GM21381 (cell line): ENCODE measurements around the gene ARHGAP12.
"Not testable (repeated sequence)": the region's sequence is repeated elsewhere in the genome, so short reads cannot be mapped to it uniquely, and the experiment has no call there.

Experiments used
- ATAC-seq: cut with Tn5 transposase; IDR thresholded peaks from one replicate; pipeline ENCODE4 v1.9.1; 2021; ENCODE audit warnings: mild to moderate bottlenecking, moderate library complexity; ENCODE audit not compliant: unreplicated experiment

ARHGAP12 gene, protein sequence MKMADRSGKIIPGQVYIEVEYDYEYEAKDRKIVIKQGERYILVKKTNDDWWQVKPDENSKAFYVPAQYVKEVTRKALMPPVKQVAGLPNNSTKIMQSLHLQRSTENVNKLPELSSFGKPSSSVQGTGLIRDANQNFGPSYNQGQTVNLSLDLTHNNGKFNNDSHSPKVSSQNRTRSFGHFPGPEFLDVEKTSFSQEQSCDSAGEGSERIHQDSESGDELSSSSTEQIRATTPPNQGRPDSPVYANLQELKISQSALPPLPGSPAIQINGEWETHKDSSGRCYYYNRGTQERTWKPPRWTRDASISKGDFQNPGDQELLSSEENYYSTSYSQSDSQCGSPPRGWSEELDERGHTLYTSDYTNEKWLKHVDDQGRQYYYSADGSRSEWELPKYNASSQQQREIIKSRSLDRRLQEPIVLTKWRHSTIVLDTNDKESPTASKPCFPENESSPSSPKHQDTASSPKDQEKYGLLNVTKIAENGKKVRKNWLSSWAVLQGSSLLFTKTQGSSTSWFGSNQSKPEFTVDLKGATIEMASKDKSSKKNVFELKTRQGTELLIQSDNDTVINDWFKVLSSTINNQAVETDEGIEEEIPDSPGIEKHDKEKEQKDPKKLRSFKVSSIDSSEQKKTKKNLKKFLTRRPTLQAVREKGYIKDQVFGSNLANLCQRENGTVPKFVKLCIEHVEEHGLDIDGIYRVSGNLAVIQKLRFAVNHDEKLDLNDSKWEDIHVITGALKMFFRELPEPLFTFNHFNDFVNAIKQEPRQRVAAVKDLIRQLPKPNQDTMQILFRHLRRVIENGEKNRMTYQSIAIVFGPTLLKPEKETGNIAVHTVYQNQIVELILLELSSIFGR

DNA sequence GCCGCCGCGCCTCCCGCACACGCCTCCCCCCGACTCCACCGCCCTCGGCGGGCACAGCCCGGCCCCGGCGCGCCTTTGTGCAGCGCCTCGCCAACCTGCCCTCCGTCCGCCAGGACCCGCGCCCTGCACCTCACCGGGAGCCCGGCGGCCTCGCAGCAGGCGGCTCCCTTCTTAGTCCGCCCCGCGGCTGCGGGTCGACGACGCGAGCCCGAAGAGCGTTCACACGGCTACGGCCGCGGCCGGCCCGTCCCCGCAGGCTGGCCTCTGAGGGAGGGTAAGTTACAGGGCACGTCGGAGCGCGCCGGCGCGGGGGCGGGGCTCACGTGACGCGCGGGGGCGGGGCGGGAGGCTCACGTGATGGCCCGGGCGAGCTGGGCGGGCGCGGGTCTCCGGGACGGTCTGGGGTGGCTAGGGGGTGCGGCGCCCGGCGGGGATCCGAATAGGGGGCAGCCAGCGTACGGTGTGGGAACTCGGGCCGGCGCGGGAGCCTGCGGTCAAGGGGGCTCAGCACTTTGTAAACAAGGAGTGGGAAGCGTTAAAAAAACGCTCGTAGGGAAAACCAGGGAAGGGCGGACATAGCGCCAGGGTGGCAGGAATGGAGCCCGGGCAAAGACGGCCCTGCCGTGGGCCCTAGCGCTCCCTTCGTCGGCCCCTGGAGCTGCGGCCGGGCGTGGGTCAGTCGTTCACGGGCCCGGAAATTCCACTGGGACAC, at the start of gene ARHGAP12:
Gene ARHGAP12 (minus strand): TSS at position 283 of the 712 bp plus-strand sequence. CDS start 19,976 bp downstream, outside the sequence.
- ATAC-seq = peak; percentile 67

GRCh38 chr10:31978156-31978483, 49.5 kb upstream of the ARHGAP12 start:
- ATAC-seq = no peak

DNA sequence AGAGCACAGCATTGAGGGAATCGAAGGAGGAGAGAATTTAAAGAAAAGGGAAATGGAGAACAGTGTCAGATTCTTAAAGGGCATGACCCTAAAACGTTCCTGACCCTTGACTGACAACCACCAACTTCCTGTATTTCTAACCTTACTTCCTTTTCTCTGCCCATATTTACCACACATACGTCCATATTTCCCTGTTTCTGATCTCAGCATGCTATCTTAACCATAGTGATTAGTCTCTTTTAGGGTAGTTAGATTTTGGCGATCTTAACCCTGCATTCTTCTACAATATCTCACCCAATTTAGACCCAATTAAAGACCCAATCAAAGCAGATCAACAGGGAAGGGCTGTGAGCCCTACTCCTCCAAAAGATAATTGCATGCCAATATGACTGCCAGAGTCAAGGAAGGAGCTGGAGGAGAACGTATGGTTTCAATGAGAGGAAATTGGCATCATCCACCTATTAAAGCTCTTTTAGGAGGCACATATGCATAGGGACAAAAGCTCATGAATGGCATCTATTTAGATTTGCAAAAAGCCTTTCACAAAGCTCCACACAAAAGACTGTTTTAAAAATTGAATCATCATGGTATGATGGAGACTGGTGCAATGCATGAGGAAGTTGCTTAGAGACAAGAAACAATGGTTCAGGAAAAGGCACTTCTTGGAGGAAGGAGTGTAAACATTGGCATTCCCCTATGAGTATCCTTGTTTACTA, 49.0 kb upstream of the ARHGAP12 start:
- no peak for ATAC-seq

- ATAC-seq = no peak
These were observed 46.6 kb upstream of the ARHGAP12 start for GRCh38 chr10:31975157-31975765.

DNA sequence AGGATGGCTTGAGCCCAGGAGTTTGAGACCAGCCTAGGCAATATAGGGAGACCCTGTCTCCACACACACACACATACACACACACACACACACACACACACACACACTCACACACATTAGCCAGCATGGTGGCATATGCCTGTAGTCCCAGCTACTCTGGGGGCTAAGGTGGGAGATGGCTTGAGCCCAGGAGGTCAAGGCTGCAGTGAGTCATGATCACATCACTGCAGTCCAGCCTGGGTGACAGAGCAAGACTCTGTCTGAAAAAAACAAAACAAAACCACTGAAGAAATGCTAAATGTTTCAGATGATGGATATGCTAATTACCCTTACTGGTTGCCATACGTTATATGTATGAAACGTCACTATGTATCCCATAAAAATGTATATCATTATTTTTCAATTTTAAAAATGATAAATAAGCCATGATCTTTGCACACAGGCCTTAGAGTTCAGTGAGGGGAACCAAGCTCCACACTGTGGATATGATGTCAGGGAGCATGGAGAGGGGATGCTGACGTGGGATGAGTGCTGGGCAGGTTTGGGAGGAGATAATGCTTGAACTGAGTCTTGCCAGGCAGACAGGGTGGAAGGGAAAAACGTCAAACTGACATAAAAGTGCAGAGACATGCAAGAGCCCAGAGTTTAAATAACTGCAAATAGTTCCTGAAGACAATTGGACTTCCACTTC, 45.9 kb upstream of the ARHGAP12 start:
- ATAC-seq = no peak

- no peak for ATAC-seq
These were observed 43.9 kb upstream of the ARHGAP12 start for GRCh38 chr10:31972519-31973041.

- ATAC-seq = not testable (repeated sequence)
These were observed 41.2 kb upstream of the ARHGAP12 start for GRCh38 chr10:31969847-31970246.

DNA sequence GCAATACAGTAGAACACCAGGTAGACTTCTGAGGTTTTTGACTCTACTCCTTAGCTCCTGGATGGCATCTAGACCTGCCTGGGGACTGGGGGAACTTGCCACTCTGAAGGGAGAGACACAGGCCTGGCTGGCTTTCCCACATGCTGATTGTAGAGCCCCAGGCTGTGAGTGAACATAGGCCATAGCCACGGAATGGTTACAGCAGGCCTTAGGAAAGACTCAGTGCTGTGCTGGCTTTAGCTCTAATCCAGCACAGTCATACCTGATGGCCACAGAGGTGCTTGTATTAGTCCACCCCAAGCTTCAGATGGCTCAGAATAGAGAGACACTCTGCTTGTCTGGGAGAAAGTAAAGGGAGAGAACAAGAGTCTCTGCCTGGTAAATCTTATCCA, 35.0 kb upstream of the ARHGAP12 start:
- ATAC-seq = no peak

DNA sequence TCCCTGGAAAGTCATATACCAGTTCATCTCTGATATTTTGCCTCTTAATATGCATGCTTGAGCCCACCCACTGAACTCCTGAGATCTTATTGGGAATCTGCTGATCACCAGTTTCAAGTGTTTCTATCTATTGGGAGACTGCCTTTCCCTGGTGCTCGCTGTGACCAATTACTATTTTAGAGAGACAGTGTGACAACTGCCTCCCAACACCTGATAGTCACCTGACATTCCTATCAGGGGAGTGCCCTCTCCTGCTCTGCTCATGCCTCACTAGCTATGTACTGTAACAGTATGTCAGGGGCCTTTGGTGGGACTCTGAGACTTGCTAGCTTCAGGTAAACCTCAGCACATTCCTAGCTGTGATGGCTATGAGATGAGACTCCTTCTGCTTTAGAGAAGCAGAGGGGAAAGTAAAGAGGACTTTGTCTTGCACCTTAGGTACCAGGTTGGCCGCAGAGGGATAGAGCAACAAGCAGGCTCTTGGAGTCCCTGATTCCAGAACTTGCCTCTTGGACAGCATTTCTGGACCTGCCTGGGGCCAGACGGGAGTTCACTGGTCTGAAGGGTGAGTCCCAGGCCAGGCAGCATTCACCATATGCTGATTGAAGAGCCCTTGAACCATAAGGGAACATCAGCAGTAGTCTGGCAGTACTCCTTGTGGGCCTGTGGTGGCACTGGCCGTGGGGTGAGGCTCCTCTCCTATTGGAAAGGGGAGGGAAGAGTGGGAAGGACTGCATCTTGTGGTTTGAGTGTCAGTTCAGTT, 34.4 kb upstream of the ARHGAP12 start:
- no peak for ATAC-seq

DNA sequence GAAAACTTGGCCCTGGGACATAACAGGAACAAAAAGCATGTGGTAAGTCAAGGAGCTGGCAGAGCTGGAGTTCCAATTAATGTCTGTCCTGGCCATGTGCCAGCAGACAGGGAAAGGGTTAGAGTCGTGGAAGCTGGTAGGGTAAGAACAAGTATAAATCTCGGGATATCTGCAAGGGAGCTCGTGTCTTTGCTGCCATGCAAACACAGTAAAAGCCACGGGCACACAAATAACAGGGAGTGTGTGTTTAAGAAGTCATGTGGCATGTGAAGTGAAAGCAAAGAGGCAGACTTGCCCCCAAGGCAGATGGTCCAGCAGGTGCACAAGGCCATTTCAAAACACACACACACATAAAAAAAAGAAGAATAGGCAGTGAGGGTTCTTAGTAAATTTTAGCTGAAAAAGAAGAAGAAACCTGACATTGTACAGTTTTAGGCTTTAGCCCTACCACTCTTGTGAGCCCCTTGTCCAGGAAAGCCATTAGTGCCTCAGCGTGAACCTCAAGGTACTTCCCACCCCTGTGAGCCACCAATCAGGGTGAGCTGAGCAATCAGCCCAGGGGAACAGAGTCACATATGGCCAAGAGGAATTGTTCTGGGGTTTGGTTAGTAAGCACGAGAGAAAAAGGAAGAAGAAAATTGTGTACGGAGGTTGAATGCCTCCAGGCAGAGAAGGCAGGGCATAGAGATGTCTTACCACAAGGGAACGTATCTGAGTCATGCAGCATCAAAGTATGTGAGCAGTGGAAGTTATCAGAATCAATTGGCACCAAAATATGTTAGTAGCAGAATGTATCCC, 32.8 kb upstream of the ARHGAP12 start:
- no peak for ATAC-seq

- no peak for ATAC-seq
These were observed 31.0 kb upstream of the ARHGAP12 start for GRCh38 chr10:31959461-31960173.

DNA sequence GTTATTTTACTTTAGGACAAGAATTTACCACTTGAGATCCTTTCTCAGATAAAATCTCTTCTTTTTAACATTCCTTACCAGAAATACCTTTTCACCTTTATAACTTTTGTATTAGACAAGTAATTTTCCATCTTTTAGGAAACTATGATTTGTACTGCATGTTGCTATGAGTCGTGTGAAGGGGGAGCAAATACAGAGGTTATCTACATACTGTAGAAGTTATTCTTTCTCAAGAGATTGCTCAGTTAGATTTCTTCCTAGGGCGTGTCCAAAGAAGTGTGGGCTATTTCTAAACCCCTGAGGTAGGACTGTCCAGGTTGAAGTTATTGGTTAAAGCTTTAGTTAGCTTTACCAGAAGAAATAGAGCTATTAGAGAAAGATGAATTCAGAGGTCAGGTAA, 30.2 kb upstream of the ARHGAP12 start:
- ATAC-seq = no peak

GRCh38 chr10:31956200-31956946, 27.7 kb upstream of the ARHGAP12 start:
- no peak for ATAC-seq

DNA sequence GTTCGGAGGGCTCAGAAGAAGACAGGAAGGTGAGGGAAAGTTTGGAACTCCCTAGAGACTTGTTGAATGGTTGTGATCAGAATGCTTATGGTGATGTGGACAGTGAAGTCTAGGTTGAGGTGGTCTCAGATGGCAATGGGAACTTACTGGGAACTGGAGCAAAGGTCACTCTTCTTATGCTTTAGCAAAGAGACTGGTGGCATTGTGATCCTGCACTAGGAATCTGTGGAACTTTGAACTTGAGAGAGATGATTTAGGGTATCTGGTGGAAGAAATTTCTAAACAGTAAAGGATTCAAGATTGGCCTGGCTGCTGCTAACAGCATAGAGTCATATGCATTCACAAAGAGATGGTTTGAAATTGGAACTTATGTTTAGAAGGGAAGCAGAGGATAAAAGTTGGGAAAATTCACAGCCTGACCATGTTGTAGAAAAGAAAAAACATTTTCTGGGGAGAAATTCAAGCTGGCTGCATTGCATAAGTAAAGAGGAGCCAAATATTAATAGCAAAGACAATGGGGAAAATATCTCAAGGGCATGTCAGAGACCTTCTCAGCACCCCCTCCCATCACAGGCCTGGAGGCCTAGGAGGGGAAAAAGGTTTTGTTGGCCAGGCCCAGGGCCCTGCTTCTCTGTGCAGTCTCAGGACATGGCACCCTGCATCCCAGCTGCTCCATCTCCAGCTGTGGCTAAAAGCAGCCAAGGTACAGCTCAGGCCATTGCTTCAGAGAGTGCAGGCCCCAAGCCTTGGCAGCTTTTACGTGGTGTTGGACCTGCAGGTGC, 26.0 kb upstream of the ARHGAP12 start:
- ATAC-seq = no peak

DNA sequence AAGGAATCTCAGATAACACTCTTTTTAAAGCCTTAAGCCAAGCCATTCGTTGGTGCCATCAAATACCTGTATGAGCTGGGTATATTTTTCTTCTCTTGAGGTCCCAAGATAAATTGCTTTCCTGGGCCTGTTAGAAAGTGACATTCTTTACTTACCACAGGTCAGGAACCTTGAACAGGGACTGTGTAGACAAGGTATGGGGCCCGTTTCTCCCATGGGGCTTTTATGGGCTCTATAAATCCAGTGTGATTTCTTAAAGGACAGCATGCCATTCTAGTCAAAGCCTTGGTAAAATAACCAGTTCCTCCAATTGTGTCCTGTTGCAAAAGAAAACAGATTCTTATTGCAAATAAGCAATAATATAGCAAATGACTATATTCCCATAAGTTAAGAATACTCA, 24.8 kb upstream of the ARHGAP12 start:
- no peak for ATAC-seq

DNA sequence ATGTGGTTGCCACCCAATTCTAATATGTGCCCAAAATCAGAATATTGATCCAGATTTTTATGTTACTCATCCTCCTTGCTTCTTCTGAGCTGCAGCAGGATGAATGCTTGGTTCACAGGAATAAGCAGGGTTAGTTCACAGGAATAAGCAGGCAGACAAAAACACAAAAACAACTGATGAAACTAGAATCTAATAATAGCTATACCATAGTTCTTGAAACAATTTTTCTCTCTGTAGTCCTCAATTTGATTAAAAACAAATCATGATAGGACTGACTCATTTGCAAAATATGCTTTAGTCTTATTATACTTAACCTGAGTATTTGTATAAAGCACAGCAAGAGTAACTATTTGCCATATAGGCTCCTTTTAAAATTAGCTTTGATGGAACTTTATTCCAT, 24.4 kb upstream of the ARHGAP12 start:
- no peak for ATAC-seq
